GM18498 (cell line): ENCODE results near the gene ANKRD6.

Experiments used
- ATAC-seq: cut with Tn5 transposase; IDR thresholded peaks from one replicate; pipeline ENCODE4 v1.9.1; 2021; ENCODE audit warnings: mild to moderate bottlenecking, moderate library complexity; ENCODE audit not compliant: unreplicated experiment

ANKRD6 gene

GRCh38 chr6:89506716-89507617, 74.0 kb downstream of the ANKRD6 start:
- ATAC-seq = no peak

DNA sequence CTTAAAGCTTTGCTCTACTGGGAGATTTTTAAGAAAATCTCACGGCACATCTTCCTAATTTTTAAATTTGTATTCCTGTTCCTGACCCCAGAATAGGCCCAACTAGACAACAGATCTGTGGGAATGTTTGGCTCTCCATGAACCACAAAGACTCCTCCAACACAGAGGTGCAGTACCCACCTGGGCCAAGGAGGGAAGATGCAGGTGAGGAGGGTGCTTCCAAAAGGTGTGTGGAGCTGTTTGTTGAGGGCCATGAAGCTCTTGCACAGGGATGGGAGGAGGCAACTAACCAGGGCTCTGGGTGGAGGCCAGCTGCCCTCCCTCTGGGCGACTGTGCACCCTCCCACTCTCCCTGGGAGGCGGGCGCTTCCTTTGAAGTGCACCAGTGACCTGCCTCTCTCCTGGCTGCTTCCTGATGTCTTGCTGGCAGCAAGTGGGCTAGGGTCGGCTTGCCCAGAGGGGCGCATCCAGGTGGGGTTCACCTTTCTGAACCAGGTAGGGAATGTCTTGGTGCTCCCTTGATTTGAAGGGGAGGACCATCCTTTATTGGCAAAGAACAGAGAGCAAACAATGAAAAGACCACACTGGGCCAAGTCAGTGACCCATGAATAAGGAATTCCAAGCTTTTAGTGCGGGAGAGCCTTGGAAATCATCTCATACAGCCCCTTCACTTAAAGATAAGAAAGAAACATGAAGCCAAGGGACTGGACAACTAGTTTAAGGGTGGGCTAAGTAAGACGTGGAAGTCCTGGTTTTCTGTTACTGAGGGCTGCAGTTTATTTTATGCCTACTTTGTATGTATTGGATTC, 76.0 kb downstream of the ANKRD6 start:
- ATAC-seq = no peak

- ATAC-seq = no peak
These were observed 76.9 kb downstream of the ANKRD6 start for GRCh38 chr6:89509777-89510281.

DNA sequence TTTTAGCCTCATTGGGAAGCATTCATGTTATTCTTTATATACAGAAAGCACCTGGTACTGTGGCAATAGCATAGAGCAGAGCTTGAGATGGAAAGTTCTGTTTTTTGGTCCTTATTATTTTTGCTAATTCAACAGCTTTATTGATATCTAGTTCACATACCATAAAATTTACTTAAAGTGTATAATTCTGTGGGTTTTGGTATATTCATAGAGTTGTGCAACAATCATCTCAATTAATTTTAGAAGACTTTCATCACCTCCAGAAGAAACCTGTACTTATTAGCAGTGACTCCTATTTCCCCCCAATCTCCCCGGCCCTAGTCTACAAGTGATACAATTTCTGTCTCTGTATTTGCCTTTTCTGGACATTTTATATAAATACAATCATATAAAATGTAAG, 77.4 kb downstream of the ANKRD6 start:
- ATAC-seq = no peak

DNA sequence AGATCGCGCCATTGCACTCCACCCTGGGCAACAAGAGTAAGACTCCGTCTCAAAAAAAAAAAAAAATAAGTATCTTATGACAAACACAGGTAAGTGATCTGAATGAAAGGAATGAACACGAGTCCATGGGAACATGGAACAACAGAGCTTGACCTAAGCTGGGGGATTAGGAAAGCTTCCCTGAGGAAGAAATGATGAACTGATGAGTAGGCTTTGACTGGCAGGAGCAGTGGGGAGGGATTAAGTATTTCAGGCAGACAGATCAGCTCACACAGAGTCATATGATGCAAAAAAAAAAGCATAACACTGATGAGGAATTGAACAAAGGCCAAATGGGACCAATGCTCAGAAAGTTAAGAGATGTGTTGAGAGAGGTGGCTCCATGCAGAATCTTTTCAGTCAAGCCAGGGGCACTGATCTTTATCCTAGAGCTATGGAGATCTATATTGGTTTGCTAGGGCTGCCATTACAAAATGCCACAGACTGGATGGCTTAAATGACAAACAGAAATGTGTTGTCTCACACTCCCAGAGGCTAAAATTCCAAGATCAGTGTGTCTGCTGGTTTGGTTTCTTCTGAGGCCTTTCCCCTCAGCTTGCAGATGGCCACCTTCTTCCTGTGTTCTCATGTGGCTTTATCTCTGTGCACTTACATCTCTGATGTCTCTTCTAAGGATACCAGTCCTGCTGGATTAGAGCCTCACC, 85.6 kb downstream of the ANKRD6 start:
- ATAC-seq = no peak

- no peak for ATAC-seq
These were observed 87.8 kb downstream of the ANKRD6 start for GRCh38 chr6:89520736-89521135.

DNA sequence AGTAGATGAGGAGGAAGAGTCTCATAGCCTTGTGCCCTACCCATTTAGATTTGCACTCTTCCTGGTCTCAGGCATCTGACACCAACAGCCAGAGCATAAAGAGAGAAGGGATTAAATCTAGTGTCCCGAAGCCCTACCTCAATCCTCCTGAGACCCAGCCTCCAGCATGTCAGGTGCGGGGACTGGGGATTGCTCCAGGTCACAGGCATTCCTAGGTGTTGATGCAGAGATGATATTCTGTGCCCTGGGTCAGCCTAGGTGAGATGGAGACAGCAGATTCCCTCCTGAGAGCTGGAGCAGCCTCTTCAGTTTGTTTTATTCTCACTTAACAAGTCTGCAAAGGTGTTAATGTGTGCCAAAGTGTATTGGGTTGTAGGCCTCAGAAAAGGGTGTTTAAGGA, 89.8 kb downstream of the ANKRD6 start:
- no peak for ATAC-seq

DNA sequence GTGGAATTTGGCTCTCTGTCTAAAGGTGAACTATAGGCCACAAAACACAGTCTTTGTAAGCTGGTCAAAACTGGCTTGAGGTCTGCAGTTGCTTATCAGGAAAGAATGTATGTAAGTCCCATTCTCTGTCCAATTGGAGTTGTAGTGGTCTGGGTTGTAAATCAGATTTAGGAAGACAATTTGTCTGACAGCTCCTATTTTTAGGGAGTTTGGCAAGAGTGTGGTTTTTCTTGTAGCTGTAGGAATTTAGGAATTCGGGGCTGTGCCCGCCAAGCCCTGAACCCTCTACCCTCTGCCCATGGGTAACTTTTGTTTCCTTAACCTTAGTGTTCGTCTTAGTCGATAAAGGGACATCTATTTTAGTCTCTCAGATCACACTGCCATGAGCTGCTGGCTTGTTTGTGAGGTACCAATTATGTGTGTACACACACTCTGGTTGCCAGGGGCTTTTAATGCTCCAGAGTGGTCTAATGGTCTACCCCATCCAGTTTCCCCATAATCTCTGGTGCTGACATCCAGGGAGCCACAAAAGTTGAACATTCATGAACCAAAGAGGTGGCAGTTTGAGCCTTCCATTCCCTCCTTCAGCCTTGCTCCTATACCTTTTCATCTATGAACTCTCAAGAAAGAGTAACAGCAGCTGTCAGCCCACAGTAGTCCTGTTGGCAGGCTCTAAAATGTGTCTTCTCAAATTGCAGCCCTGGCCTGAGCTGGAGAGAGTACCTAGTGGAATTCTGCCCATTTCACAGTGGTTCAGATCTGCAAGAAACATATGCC, 93.0 kb downstream of the ANKRD6 start:
- no peak for ATAC-seq

- ATAC-seq = no peak
These were observed 93.6 kb downstream of the ANKRD6 start for GRCh38 chr6:89526563-89526869.

DNA sequence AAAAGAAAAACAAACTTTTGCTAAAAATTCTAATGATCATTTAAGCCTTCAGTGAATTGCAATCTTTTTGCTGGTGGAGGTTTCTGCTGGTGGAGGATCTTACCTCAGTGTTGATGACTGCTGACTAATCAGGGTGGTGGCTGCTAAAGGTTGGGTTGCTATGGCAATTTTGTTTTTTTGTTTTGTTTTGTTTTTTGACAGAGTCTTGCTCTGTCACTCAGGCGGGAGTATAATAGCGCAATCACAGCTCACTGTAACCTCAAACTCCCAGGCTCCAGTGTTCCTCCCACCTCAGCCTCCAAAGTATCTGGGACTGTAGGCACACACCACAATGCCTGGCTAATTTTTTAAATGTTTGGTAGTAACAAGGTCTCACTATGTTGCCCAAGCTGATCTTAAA, 94.7 kb downstream of the ANKRD6 start:
- ATAC-seq = no peak

GRCh38 chr6:89528866-89529265, 95.9 kb downstream of the ANKRD6 start:
- no peak for ATAC-seq

GRCh38 chr6:89530982-89531381, 98.0 kb downstream of the ANKRD6 start:
- no peak for ATAC-seq

- no peak for ATAC-seq
These were observed 103.3 kb downstream of the ANKRD6 start for GRCh38 chr6:89536231-89536630.

DNA sequence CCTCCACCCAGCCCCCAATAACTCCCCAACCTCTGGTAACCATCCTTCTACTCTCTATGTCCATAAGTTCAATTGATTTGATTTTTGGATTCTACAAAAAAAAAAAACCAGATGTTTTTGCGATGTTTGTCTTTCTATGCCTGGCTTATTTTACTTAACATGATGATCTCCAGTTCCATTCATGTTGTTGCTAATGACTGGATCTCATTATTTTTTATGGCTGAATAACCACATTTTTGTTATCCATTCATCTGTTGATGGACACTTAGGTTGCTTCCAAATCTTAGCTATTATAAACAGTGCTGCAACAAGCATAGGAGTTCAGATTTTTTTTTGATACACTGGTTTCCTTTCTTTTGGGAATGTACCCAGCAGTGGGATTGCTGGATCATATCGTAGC, 106.8 kb downstream of the ANKRD6 start:
- no peak for ATAC-seq

DNA sequence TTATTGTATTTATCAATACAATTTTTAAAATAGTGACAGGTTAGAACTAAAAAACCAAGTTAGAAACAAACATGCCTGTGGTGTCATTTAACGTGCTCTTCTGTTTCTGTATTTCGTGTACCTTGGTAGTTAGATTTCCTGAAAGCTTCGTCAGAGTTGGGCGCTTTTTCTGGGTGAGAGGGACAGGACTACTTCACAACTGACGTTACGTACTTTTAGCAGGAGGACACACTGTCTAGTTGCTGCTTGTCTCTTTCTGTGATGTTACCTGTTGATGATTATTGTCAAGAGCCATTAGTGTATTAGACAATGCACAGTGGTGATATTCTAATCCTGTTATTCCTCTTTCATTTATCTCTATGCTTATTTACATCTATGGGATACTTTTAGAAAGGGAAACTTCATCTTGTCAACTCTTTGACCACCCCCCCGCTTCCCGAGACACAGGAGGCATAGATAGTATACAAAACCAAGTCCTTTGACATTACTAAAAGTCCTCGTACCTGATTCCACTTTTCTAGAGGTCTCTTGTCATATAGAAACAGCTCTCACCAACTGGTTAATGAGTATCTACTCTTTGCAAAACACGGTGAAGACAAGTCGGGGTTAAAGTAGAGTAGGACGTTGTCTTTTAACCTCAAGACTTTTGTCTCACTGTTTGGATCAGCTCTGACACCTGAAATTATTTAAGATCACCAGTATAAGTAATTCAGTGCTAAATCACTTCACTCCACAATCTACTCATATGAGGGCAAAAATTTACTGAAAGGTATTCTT, 109.3 kb downstream of the ANKRD6 start:
- ATAC-seq = no peak

DNA sequence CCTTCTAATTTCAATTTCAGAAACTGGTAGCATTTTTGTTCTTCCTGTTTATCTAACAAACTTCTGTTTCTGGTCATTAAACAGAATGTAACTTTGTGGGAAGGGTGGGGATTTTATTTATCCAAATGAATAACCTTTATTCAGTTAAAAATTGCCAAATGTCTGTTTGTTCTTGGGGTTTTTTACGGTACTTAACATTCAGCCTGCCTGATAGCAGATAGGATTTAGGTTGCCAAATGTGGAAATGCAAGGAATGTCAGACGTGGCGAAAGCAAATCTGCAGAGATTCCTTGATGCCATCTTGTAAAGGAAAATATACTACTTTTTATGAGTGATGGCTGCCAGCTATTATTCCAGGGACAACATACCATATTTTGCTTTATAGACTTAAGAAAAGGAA, 109.9 kb downstream of the ANKRD6 start:
- ATAC-seq = no peak

DNA sequence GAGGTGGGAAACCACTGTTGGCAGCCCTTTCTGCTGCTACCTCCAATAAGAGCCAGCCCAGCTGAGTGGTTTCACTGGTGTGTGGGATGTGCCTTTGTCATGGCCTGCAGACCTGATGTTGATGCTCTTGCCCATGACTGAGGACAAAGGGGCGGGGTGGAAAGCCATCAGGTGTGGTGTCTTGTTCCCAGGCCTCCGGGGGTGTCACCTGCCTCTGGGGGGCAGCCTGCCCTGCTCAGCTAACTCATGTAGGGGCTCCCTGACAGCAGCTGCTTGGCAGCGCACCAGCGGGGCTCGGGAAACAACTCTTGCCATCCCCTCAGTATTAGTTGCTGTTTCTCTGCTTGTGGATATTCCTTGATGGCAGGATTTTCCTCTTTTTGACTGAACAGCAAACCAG, 114.3 kb downstream of the ANKRD6 start:
- no peak for ATAC-seq

- no peak for ATAC-seq
These were observed 120.5 kb downstream of the ANKRD6 start for GRCh38 chr6:89553431-89553830.

- no peak for ATAC-seq
These were observed 121.2 kb downstream of the ANKRD6 start for GRCh38 chr6:89554106-89554505.

GRCh38 chr6:89555031-89555430, 122.1 kb downstream of the ANKRD6 start:
- no peak for ATAC-seq
